ENCODE measurements around the gene PTPRG.

The PTPRG gene

GRCh38 chr3:61863579-61863978 lies 302.2 kb downstream of the PTPRG start:
- no peak overlapping the region for H3K4me3 Mint-ChIP-seq
- no peaks in the 10 kb centered on the region for H3K4me1 Mint-ChIP-seq
- DNase-seq (ENCODE audit: low spot score in 2 of 2) (no peak), ATAC-seq (no peak)
- no peaks in the 10 kb centered on the region for H3K36me3 Mint-ChIP-seq
- H3K27ac Mint-ChIP-seq = no peak overlapping the region
- H3K9me3 Mint-ChIP-seq = peaks cover 5% of the 10 kb centered on the region

- no peak overlapping the region for H3K4me3 Mint-ChIP-seq
- H3K36me3 Mint-ChIP-seq = no peaks in the 10 kb centered on the region
- peaks cover 6% of the 10 kb centered on the region for H3K9me3 Mint-ChIP-seq
- ATAC-seq (no peak), DNase-seq (ENCODE audit: low spot score in 2 of 2) (no peak)
- no peak overlapping the region for H3K27ac Mint-ChIP-seq
- no peaks in the 10 kb centered on the region for H3K4me1 Mint-ChIP-seq
Observed at GRCh38 chr3:61864886-61865285, 303.5 kb downstream of the PTPRG start.

GRCh38 chr3:61865466-61866152 lies 304.2 kb downstream of the PTPRG start:
- no peaks in the 10 kb centered on the region for H3K36me3 Mint-ChIP-seq
- peaks cover 6% of the 10 kb centered on the region for H3K9me3 Mint-ChIP-seq
- H3K4me1 Mint-ChIP-seq = no peaks in the 10 kb centered on the region
- no peak overlapping the region for H3K4me3 Mint-ChIP-seq
- no peak for DNase-seq (ENCODE audit: low spot score in 2 of 2)
- no peak overlapping the region for H3K27ac Mint-ChIP-seq
- ATAC-seq = no peak

GRCh38 chr3:61866153-61866542 lies 304.8 kb downstream of the PTPRG start:
- DNase-seq (ENCODE audit: low spot score in 2 of 2) = no peak
- ATAC-seq = no peak
- Mint-ChIP-seq H3K9me3 (peaks cover 6% of the 10 kb centered on the region), H3K4me3 (no peak overlapping the region), H3K36me3 (no peaks in the 10 kb centered on the region), H3K4me1 (no peaks in the 10 kb centered on the region), H3K27ac (no peak overlapping the region)

- ATAC-seq (no peak), DNase-seq (ENCODE audit: low spot score in 2 of 2) (no peak)
- H3K4me3 Mint-ChIP-seq = no peak overlapping the region
- H3K36me3 Mint-ChIP-seq = no peaks in the 10 kb centered on the region
- peaks cover 6% of the 10 kb centered on the region for H3K9me3 Mint-ChIP-seq
- H3K27ac Mint-ChIP-seq = no peak overlapping the region
- no peaks in the 10 kb centered on the region for H3K4me1 Mint-ChIP-seq
Observed at GRCh38 chr3:61866961-61867461, 305.6 kb downstream of the PTPRG start.

- Mint-ChIP-seq H3K36me3 (no peaks in the 10 kb centered on the region), H3K27ac (no peak overlapping the region), H3K9me3 (peaks cover 6% of the 10 kb centered on the region), H3K4me1 (no peaks in the 10 kb centered on the region), H3K4me3 (no peak overlapping the region)
- DNase-seq (ENCODE audit: low spot score in 2 of 2) = no peak
- no peak for ATAC-seq
Observed at GRCh38 chr3:61868499-61868898, 307.1 kb downstream of the PTPRG start.

- DNase-seq (ENCODE audit: low spot score in 2 of 2) (no peak), ATAC-seq (no peak)
- H3K27ac Mint-ChIP-seq = no peak overlapping the region
- H3K4me1 Mint-ChIP-seq = no peaks in the 10 kb centered on the region
- no peaks in the 10 kb centered on the region for H3K36me3 Mint-ChIP-seq
- H3K4me3 Mint-ChIP-seq = no peak overlapping the region
- H3K9me3 Mint-ChIP-seq = peaks cover 6% of the 10 kb centered on the region
Observed at GRCh38 chr3:61869371-61869770, 308.0 kb downstream of the PTPRG start.

- Mint-ChIP-seq H3K27ac (no peak overlapping the region), H3K36me3 (no peaks in the 10 kb centered on the region), H3K4me3 (no peak overlapping the region), H3K4me1 (no peaks in the 10 kb centered on the region), H3K9me3 (peaks cover 4% of the 10 kb centered on the region)
- DNase-seq (ENCODE audit: low spot score in 2 of 2) (no peak), ATAC-seq (no peak)
Observed at GRCh38 chr3:61871644-61872043, 310.3 kb downstream of the PTPRG start.

- Mint-ChIP-seq H3K4me1 (no peaks in the 10 kb centered on the region), H3K4me3 (no peak overlapping the region), H3K27ac (no peak overlapping the region), H3K36me3 (no peaks in the 10 kb centered on the region), H3K9me3 (peaks cover 4% of the 10 kb centered on the region)
- DNase-seq (ENCODE audit: low spot score in 2 of 2) = no peak
- no peak for ATAC-seq
Observed at GRCh38 chr3:61872077-61872706, 310.8 kb downstream of the PTPRG start.

- Mint-ChIP-seq H3K27ac (no peak overlapping the region), H3K4me3 (no peak overlapping the region), H3K4me1 (no peaks in the 10 kb centered on the region), H3K9me3 (no peaks in the 10 kb centered on the region), H3K36me3 (no peaks in the 10 kb centered on the region)
- ATAC-seq (no peak), DNase-seq (ENCODE audit: low spot score in 2 of 2) (no peak)
Observed at GRCh38 chr3:61875046-61875844, 313.9 kb downstream of the PTPRG start.

GRCh38 chr3:61875976-61876671 lies 314.8 kb downstream of the PTPRG start:
- H3K4me1 Mint-ChIP-seq = no peaks in the 10 kb centered on the region
- DNase-seq (ENCODE audit: low spot score in 2 of 2) = no peak
- no peak overlapping the region for H3K27ac Mint-ChIP-seq
- no peaks in the 10 kb centered on the region for H3K36me3 Mint-ChIP-seq
- no peak overlapping the region for H3K4me3 Mint-ChIP-seq
- H3K9me3 Mint-ChIP-seq = no peaks in the 10 kb centered on the region
- ATAC-seq = no peak

- H3K36me3 Mint-ChIP-seq = no peaks in the 10 kb centered on the region
- no peaks in the 10 kb centered on the region for H3K9me3 Mint-ChIP-seq
- no peak overlapping the region for H3K27ac Mint-ChIP-seq
- no peaks in the 10 kb centered on the region for H3K4me1 Mint-ChIP-seq
- H3K4me3 Mint-ChIP-seq = no peak overlapping the region
- ATAC-seq (no peak), DNase-seq (ENCODE audit: low spot score in 2 of 2) (no peak)
Observed at GRCh38 chr3:61876797-61877196, 315.4 kb downstream of the PTPRG start.

GRCh38 chr3:61877359-61878138 lies 316.2 kb downstream of the PTPRG start:
- Mint-ChIP-seq H3K36me3 (no peaks in the 10 kb centered on the region), H3K4me3 (no peak overlapping the region), H3K9me3 (no peaks in the 10 kb centered on the region), H3K4me1 (no peaks in the 10 kb centered on the region), H3K27ac (no peak overlapping the region)
- no peak for DNase-seq (ENCODE audit: low spot score in 2 of 2)
- no peak for ATAC-seq

- Mint-ChIP-seq H3K4me1 (no peaks in the 10 kb centered on the region), H3K9me3 (peaks cover 2% of the 10 kb centered on the region), H3K27ac (no peak overlapping the region), H3K4me3 (no peak overlapping the region), H3K36me3 (no peaks in the 10 kb centered on the region)
- ATAC-seq (no peak), DNase-seq (ENCODE audit: low spot score in 2 of 2) (no peak)
Observed at GRCh38 chr3:61882253-61882652, 320.9 kb downstream of the PTPRG start.

GRCh38 chr3:61884794-61885193 lies 323.4 kb downstream of the PTPRG start:
- Mint-ChIP-seq H3K9me3 (peaks cover 2% of the 10 kb centered on the region), H3K36me3 (no peaks in the 10 kb centered on the region), H3K27ac (no peak overlapping the region), H3K4me3 (no peak overlapping the region), H3K4me1 (no peaks in the 10 kb centered on the region)
- DNase-seq (ENCODE audit: low spot score in 2 of 2) (no peak), ATAC-seq (no peak)
